ENCODE data around the gene MFAP3.

DNA sequence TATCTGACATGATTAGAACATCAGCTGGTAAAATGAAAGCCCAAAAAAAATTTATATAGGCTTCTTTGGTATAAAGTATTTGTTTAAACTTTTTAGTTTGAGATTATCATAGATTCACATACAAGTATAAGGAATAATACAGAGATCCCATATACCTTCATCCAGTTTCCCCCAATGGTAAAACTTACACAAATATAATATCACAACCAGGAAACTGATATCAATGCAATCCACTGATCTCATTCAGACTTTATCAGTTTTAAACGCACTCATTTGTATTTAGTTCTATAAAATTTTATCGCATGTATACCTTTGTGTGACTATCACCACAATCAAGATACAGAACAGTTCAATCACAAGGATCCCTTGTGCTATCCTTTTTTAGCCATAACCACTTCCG lies 3.8 kb upstream of the MFAP3 start:
- TF ChIP-seq POLR2A (IDR thresholded peaks at IDR 0.05) = no peak
- TF ChIP-seq, protein P1, sequence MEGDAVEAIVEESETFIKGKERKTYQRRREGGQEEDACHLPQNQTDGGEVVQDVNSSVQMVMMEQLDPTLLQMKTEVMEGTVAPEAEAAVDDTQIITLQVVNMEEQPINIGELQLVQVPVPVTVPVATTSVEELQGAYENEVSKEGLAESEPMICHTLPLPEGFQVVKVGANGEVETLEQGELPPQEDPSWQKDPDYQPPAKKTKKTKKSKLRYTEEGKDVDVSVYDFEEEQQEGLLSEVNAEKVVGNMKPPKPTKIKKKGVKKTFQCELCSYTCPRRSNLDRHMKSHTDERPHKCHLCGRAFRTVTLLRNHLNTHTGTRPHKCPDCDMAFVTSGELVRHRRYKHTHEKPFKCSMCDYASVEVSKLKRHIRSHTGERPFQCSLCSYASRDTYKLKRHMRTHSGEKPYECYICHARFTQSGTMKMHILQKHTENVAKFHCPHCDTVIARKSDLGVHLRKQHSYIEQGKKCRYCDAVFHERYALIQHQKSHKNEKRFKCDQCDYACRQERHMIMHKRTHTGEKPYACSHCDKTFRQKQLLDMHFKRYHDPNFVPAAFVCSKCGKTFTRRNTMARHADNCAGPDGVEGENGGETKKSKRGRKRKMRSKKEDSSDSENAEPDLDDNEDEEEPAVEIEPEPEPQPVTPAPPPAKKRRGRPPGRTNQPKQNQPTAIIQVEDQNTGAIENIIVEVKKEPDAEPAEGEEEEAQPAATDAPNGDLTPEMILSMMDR (IDR thresholded peaks at IDR 0.05) = no peak

Data from breast epithelium (tissue), 3 donors.